Sigmoid colon (tissue), 7 donors: ENCODE measurements around the gene COL23A1. TPM values are rescaled to one million over a fixed set of nuclear protein-coding genes. Genes with fewer than 3 reads are reported as not detected.

Source experiments
- DNase-seq: peaks from one replicate; pipeline ENCODE4 v3.0.0-alpha.2; 2019
- H3K27ac ChIP-seq, 4 donors: fragments of 200-600 bp; sonication (generic); one replicate each; pipeline ENCODE4 v1.5.1; 2016 to 2019; ENCODE audit warnings: mild to moderate bottlenecking in 1 of 4
- H3K27me3 ChIP-seq, 3 donors: fragments of 200-600 bp; sonication (generic); one replicate each; pipeline ENCODE4 v1.5.1; 2019; ENCODE audit warnings: mild to moderate bottlenecking in 1 of 3
- H3K36me3 ChIP-seq, 4 donors: fragments of 200-600 bp; sonication (generic); one replicate each; pipeline ENCODE4 v1.5.1; 2016 to 2019
- H3K4me1 ChIP-seq, 4 donors: fragments of 200-600 bp; sonication (generic); one replicate each; pipeline ENCODE4 v1.5.1; 2017 to 2019
- H3K4me3 ChIP-seq, 4 donors: fragments of 200-600 bp; sonication (generic); one replicate each; pipeline ENCODE4 v1.5.1; 2017 to 2019; ENCODE audit warnings: mild to moderate bottlenecking in 2 of 4, moderate library complexity in 1 of 4
- H3K9me3 ChIP-seq, 4 donors: fragments of 200-600 bp in 3 of 4; sonication (generic) in 3 of 4; one replicate each; pipeline versions ENCODE4 v1.5.1 to v1.6.1; 2013 to 2019
- EP300 ChIP-seq, 4 donors: sonication (generic); formaldehyde crosslinking; IDR thresholded peaks; one replicate each; pipeline ENCODE4 v1.6.1; 2017; ENCODE audit warnings: antibody characterized with exemption in 4 of 4
- POLR2A ChIP-seq, 2 donors: fragments of 450-650 bp; IDR thresholded peaks; one replicate each; pipeline ENCODE4 v1.6.1; 2016; ENCODE audit warnings: antibody characterized with exemption in 2 of 2, mild to moderate bottlenecking in 2 of 2, moderate library complexity in 2 of 2
- POLR2AphosphoS5 ChIP-seq, 4 donors: sonication (generic); formaldehyde crosslinking; IDR thresholded peaks; one replicate each; pipeline ENCODE4 v1.6.1; 2017; ENCODE audit warnings: antibody characterized with exemption in 4 of 4
- WGBS, 2 donors: extraction: QIAGEN DNeasy Blood & Tissue Kit; methylation state at CpG; one replicate each; pipeline ENCODE4 v1.1.7; 2013; 5-methylcytosine and 5-hydroxymethylcytosine counted together
- intact Hi-C: fragments of 100-400 bp; cut with DNase I; formaldehyde crosslinking; loops from one replicate; pipeline ENCODE4 v1.15.1; 2023
- polyA plus RNA-seq, 3 donors: library from polyadenylated mRNA; stranded (reverse); fragments of 200-250 nt; gene quantifications; one replicate each; pipeline ENCODE4 v1.2.3, GENCODE V29; 2013
- total RNA-seq, 4 donors: library from RNA; depleted of rRNA; stranded (reverse); fragments of >200 nt; gene quantifications; one replicate each; pipeline ENCODE4 v1.1.0, GENCODE V29; 2016
- TF ChIP-seq, protein P1 (sequence below), 4 experiments: fragments of 450-650 bp in 3 of 4; fragments of 200-600 bp in 1 of 4; IDR thresholded peaks; one replicate each; pipeline ENCODE4 v1.5.1; 2016 to 2019; ENCODE audit warnings: antibody characterized with exemption in 4 of 4, mild to moderate bottlenecking in 3 of 4, moderate library complexity in 2 of 4
- donor health status: healthy with polysubstance abuse.
- donor health status: Bipolar disorder and iron deficiency.
- donor health status: healthy.

The COL23A1 gene
- total and polyA plus RNA-seq, 7 donors: 0.28 to 1.2 (median 0.57) TPM; not detected in 1

DNA sequence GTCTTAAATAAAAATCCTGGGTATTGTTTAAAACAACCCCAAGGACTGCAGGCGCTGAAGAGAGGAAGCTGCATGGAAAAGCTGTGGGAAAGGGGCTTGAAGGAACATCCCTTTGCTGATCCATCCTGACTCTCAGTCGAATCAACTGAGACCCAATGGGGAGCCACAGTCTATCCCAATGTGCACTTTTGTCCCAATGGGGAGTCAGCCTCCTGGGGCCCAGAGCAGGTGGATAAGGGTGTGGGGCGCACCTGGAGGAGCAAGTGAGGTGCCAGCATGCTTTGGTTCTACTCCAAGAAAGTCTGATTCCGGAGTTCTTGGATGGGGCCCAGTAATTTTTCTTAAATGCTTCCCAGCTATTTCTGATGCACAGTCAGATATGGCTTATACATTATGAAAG lies 118.1 kb downstream of the COL23A1 start:
- TF ChIP-seq, protein P1, sequence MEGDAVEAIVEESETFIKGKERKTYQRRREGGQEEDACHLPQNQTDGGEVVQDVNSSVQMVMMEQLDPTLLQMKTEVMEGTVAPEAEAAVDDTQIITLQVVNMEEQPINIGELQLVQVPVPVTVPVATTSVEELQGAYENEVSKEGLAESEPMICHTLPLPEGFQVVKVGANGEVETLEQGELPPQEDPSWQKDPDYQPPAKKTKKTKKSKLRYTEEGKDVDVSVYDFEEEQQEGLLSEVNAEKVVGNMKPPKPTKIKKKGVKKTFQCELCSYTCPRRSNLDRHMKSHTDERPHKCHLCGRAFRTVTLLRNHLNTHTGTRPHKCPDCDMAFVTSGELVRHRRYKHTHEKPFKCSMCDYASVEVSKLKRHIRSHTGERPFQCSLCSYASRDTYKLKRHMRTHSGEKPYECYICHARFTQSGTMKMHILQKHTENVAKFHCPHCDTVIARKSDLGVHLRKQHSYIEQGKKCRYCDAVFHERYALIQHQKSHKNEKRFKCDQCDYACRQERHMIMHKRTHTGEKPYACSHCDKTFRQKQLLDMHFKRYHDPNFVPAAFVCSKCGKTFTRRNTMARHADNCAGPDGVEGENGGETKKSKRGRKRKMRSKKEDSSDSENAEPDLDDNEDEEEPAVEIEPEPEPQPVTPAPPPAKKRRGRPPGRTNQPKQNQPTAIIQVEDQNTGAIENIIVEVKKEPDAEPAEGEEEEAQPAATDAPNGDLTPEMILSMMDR (IDR thresholded peaks at IDR 0.05): no peak
- no peak for TF ChIP-seq POLR2A (IDR thresholded peaks at IDR 0.05)
- no peak for TF ChIP-seq EP300 (IDR thresholded peaks at IDR 0.05)
- TF ChIP-seq POLR2AphosphoS5 (IDR thresholded peaks at IDR 0.05): no peak
- H3K27ac ChIP-seq: no peak overlapping the region
- no peaks in the 10 kb centered on the region for H3K9me3 ChIP-seq
- H3K4me3 ChIP-seq: no peak overlapping the region
- no peak for DNase-seq
- peaks cover 0 to 3% (median 0%) of the 10 kb centered on the region in 3 donors for H3K27me3 ChIP-seq
- intact Hi-C loops: no loop called here
- 67 to 71% methylated on average over 4 of the region's 4 CpGs for WGBS, 2 donors
- H3K4me1 ChIP-seq: peaks cover 0 to 14% (median 7%) of the 10 kb centered on the region in 4 donors
- no peaks in the 10 kb centered on the region for H3K36me3 ChIP-seq

DNA sequence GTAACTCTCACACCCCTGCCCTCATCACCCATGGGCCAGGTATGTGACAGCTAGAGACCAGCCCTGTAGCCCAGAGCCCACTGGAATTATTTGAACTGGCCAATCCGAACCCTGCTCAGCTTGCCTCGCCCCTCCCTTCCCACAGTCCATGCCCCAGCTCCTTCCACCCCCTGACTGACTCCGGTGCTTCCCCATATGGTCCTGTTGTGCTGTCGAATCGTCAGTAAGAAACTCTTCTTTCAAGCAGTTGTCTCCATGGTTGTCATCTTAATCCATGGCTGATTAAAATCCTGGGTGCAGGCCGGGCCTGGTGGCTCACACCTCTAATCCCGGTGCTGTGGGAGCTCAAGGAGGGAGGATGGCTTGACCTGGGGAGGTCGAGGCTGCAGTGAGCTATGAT lies 118.5 kb downstream of the COL23A1 start:
- no peak for TF ChIP-seq POLR2AphosphoS5 (IDR thresholded peaks at IDR 0.05)
- no peak for TF ChIP-seq POLR2A (IDR thresholded peaks at IDR 0.05)
- TF ChIP-seq, protein P1 (IDR thresholded peaks at IDR 0.05): no peak
- TF ChIP-seq EP300 (IDR thresholded peaks at IDR 0.05): no peak
- Histone ChIP-seq H3K36me3 (no peaks in the 10 kb centered on the region), H3K9me3 (no peaks in the 10 kb centered on the region), H3K4me1 (peaks cover 0 to 15% (median 8%) of the 10 kb centered on the region in 4 donors), H3K27ac (no peak overlapping the region), H3K4me3 (no peak overlapping the region), H3K27me3 (no peaks in the 10 kb centered on the region)
- WGBS, 2 donors: 66 to 76% methylated on average over 8 of the region's 8 CpGs
- no peak for DNase-seq
- intact Hi-C loops: no loop called here

DNA sequence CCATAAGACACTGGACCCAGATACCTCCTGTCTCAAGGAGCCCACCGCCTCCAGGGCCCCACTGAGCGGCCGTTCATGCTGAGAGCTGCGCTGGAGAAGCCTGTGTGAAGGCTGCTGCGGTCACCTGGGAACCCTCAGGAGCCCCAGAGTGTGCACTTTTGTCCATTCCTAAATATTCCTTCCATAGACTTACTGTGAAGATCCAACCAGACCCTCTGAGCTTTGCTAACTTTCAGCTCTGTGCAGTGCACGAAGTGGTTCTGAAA lies 119.5 kb downstream of the COL23A1 start:
- H3K27ac ChIP-seq: no peak overlapping the region
- no peaks in the 10 kb centered on the region for H3K9me3 ChIP-seq
- no peak for DNase-seq
- intact Hi-C loops: no loop called here
- 86 to 90% methylated on average over 6 of the region's 6 CpGs for WGBS, 2 donors
- H3K27me3 ChIP-seq: no peaks in the 10 kb centered on the region
- no peak overlapping the region for H3K4me3 ChIP-seq
- TF ChIP-seq POLR2A (IDR thresholded peaks at IDR 0.05) (no peak), POLR2AphosphoS5 (IDR thresholded peaks at IDR 0.05) (no peak), EP300 (IDR thresholded peaks at IDR 0.05) (no peak)
- TF ChIP-seq, protein P1 (IDR thresholded peaks at IDR 0.05): no peak
- H3K36me3 ChIP-seq: no peaks in the 10 kb centered on the region
- H3K4me1 ChIP-seq: peaks cover 0 to 15% (median 8%) of the 10 kb centered on the region in 4 donors

DNA sequence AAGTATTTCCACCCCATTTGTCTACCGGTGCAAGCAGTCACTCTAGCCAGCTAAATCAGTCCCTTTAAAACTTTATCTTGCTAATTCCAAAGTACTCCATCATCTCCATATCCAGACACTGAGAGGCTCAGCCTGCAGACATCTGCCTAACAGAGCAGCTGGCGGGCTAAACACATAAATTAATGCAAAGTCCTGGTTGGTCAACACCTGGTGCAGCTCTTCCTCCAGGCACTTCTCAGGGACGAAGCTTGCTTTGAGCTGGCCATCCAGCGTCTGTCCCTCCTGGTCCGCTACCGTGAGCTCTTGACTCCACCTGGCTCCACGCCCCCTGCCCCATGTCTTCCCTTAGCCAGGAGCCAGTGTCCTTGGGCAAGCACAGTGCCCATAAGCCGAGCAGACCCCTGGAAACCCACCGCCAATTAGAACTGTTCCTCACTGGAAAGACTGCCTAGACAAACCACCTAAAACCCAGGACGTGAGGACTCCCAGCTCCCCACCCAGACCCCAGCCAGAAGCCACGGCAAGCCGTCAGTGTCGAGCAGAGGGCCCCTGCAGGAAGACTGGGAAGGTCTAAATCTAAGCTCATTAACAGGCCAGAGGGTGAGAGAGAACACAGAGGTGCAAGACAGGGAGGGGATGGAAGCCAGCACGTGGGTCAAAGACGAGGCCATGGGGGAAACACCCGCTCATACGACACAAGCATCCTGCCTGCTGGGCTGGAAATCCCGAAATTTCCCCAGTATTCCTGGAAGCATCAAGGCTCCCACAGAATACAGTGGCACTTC lies 120.0 kb downstream of the COL23A1 start:
- no peak overlapping the region for H3K27ac ChIP-seq
- DNase-seq: no peak
- intact Hi-C loops: no loop called here
- peaks cover 0 to 15% (median 8%) of the 10 kb centered on the region in 4 donors for H3K4me1 ChIP-seq
- no peak for TF ChIP-seq POLR2A (IDR thresholded peaks at IDR 0.05)
- no peak for TF ChIP-seq POLR2AphosphoS5 (IDR thresholded peaks at IDR 0.05)
- TF ChIP-seq EP300 (IDR thresholded peaks at IDR 0.05): no peak
- TF ChIP-seq, protein P1 (IDR thresholded peaks at IDR 0.05): no peak
- no peaks in the 10 kb centered on the region for H3K27me3 ChIP-seq
- no peaks in the 10 kb centered on the region for H3K36me3 ChIP-seq
- no peaks in the 10 kb centered on the region for H3K9me3 ChIP-seq
- no peak overlapping the region for H3K4me3 ChIP-seq
- WGBS, 2 donors: 73 to 79% methylated on average over 18 of the region's 18 CpGs
